Transverse colon (tissue), 4 donors: Measurements from ENCODE around the gene CCNA1. TPM values are rescaled to one million over a fixed set of nuclear protein-coding genes. Genes with fewer than 3 reads are reported as not detected.

Experiments used
- DNase-seq: peaks from one replicate; pipeline ENCODE4 v3.0.0-alpha.2; 2019
- H3K27ac ChIP-seq, 4 donors: fragments of 200-600 bp; sonication (generic); 2 replicates each; pipeline ENCODE4 v1.5.1; 2016 to 2018; ENCODE audit warnings: inconsistent platforms in 4 of 4
- H3K27me3 ChIP-seq: fragments of 200-600 bp; sonication (generic); 2 replicates; pipeline ENCODE4 v1.5.1; 2017; ENCODE audit warnings: inconsistent platforms
- H3K36me3 ChIP-seq, 4 donors: fragments of 200-600 bp; sonication (generic); 2 replicates each; pipeline ENCODE4 v1.5.1; 2017 to 2019; ENCODE audit warnings: inconsistent platforms in 4 of 4
- H3K4me1 ChIP-seq, 4 donors: fragments of 200-600 bp; sonication (generic); 2 replicates each; pipeline ENCODE4 v1.5.1; 2017 to 2020; ENCODE audit warnings: inconsistent platforms in 4 of 4
- H3K4me3 ChIP-seq, 4 donors: fragments of 200-600 bp; sonication (generic); 1 replicate in 1 of 4; 2 replicates in 3 of 4; pipeline versions ENCODE4 v1.5.1 to v1.6.1; 2017 to 2019; ENCODE audit warnings: inconsistent platforms in 4 of 4
- H3K9me3 ChIP-seq, 2 donors: fragments of 200-600 bp; sonication (generic); 2 replicates each; pipeline ENCODE4 v1.5.1; 2017 to 2019; ENCODE audit warnings: inconsistent platforms in 2 of 2
- CTCF ChIP-seq, 5 experiments: fragments of 200-600 bp in 3 of 5; fragments of 450-650 bp in 2 of 5; sonication (generic) in 3 of 5; IDR thresholded peaks; 1 replicate in 2 of 5; 2 replicates in 3 of 5; pipeline ENCODE4 v1.5.1; 2016 to 2017; ENCODE audit warnings: antibody characterized with exemption in 5 of 5, inconsistent platforms in 3 of 5, mild to moderate bottlenecking in 2 of 5, moderate library complexity in 1 of 5
- EP300 ChIP-seq: sonication (generic); formaldehyde crosslinking; IDR thresholded peaks from one replicate; pipeline ENCODE4 v1.6.1; 2017; ENCODE audit warnings: antibody characterized with exemption, low read depth
- POLR2A ChIP-seq: fragments of 450-650 bp; IDR thresholded peaks from one replicate; pipeline ENCODE4 v1.6.1; 2016; ENCODE audit warnings: antibody characterized with exemption, mild to moderate bottlenecking, moderate library complexity
- POLR2AphosphoS5 ChIP-seq, 3 donors: sonication (generic); formaldehyde crosslinking; IDR thresholded peaks; one replicate each; pipeline ENCODE4 v1.6.1; 2016; ENCODE audit warnings: antibody characterized with exemption in 3 of 3
- in situ Hi-C, 4 donors: fragments of 200-750 bp; cut with MboI; loops; one replicate each; pipeline versions ENCODE4 v1.15.0 to v1.15.1; 2017; ENCODE audit warnings: low sequenced_read_pairs in 3 of 4, low pct_ligation_motif_present in 1 of 4, low pct_unique_long_range_greater_than_20kb in 1 of 4
- intact Hi-C: fragments of 100-400 bp; cut with DNase I; formaldehyde crosslinking; loops from one replicate; pipeline ENCODE4 v1.15.1; 2023; ENCODE audit warnings: low total_unique reads
- total RNA-seq, 4 donors: library from RNA; depleted of rRNA; stranded (reverse); fragments of >200 nt; gene quantifications; one replicate each; pipeline ENCODE4 v1.1.0, GENCODE V29; 2016

Gene CCNA1
- total RNA-seq, 4 donors from 2014 or later: not detected

- in situ Hi-C loops: no loop called here
Observed at GRCh38 chr13:36490055-36490454, 57.8 kb downstream of the CCNA1 start.

More at GRCh38 chr13:36490055-36490454, 57.8 kb downstream of the CCNA1 start:
- Histone ChIP-seq H3K27ac (no peak overlapping the region), H3K4me3 (no peak overlapping the region), H3K27me3 (no peaks in the 10 kb centered on the region), H3K4me1 (no peaks in the 10 kb centered on the region), H3K36me3 (no peaks in the 10 kb centered on the region), H3K9me3 (no peaks in the 10 kb centered on the region)
- DNase-seq: no peak
- intact Hi-C loops: no loop called here
- no peak for TF ChIP-seq CTCF (IDR thresholded peaks at IDR 0.05)
- no peak for TF ChIP-seq POLR2AphosphoS5 (IDR thresholded peaks at IDR 0.05)
- no peak for TF ChIP-seq POLR2A
- TF ChIP-seq EP300: no peak

Other genes starting within 250 kb of the CCNA1 start
- gene SOHLH2, start 217.9 kb upstream of the CCNA1 start, total RNA-seq: under 1 TPM in 1 of 4 donors, not detected in 3; 0.27 TPM
- under 1 TPM in 2 of 4 donors, not detected in 2; 0.48 to 0.55 TPM for gene CCDC169, start 134.7 kb upstream of the CCNA1 start, total RNA-seq
- 10 to 100 TPM; 14.1 to 27.6 (median 18.2) TPM for gene SPART, start 86.1 kb upstream of the CCNA1 start, total RNA-seq
- under 1 TPM in 1 of 4 donors, not detected in 3; 0.32 TPM for gene SERTM1, start 241.5 kb downstream of the CCNA1 start, total RNA-seq